Ishikawa (cell line): Measurements from ENCODE around the gene HMX1.

Experiments
- FOXM1 ChIP-seq: IDR thresholded peaks from 2 replicates; pipeline ENCODE4 v1.6.1; 2012; ENCODE audit warnings: low read depth, borderline replicate concordance
- YY1 ChIP-seq: IDR thresholded peaks from 2 replicates; pipeline ENCODE4 v1.6.1; 2012; ENCODE audit warnings: low read depth

GRCh38 chr4:8851321-8852117 is 20.1 kb downstream of the HMX1 start:
- no peak for TF ChIP-seq YY1
- TF ChIP-seq FOXM1, result no peak
